Trophoblast cell (in vitro differentiated cells and primary cell): Measurements from ENCODE around the gene SIK3.

ENCODE experiments used
- DNase-seq, 2 donors: peaks; one replicate each; pipeline ENCODE4 v3.0.0-alpha.2; 2016
- H2AFZ ChIP-seq: 2 replicates; pipeline ENCODE4 v1.6.1; 2013; ENCODE audit warnings: low read length, moderate library complexity, mild to moderate bottlenecking; ENCODE audit not compliant: insufficient read depth, poor library complexity
- H2AK5ac ChIP-seq: 2 replicates; pipeline ENCODE4 v1.6.1; 2013; ENCODE audit warnings: mild to moderate bottlenecking, low read length
- H2BK120ac ChIP-seq: 2 replicates; pipeline ENCODE4 v1.6.1; 2013; ENCODE audit warnings: low read length, mild to moderate bottlenecking, moderate library complexity; ENCODE audit not compliant: insufficient read depth, poor library complexity
- H2BK12ac ChIP-seq: 2 replicates; pipeline ENCODE4 v1.6.1; 2013; ENCODE audit warnings: mild to moderate bottlenecking, low read length, moderate library complexity
- H2BK5ac ChIP-seq: 2 replicates; pipeline ENCODE4 v1.6.1; 2013; ENCODE audit warnings: low read length, low read depth, moderate library complexity, mild to moderate bottlenecking; ENCODE audit not compliant: poor library complexity
- H3K14ac ChIP-seq: 2 replicates; pipeline ENCODE4 v1.6.1; 2013; ENCODE audit warnings: mild to moderate bottlenecking, low read length
- H3K18ac ChIP-seq: 2 replicates; pipeline ENCODE4 v1.6.1; 2013; ENCODE audit warnings: mild to moderate bottlenecking, low read length
- H3K23ac ChIP-seq: 2 replicates; pipeline ENCODE4 v1.6.1; 2013; ENCODE audit warnings: low read length
- H3K27ac ChIP-seq: 2 replicates; pipeline ENCODE4 v1.5.1; 2013; ENCODE audit warnings: low read depth, mild to moderate bottlenecking, inconsistent platforms, low read length, moderate library complexity
- H3K27me3 ChIP-seq: 2 replicates; pipeline ENCODE4 v1.6.1; 2013; ENCODE audit warnings: inconsistent platforms, mild to moderate bottlenecking, low read length, moderate library complexity; ENCODE audit not compliant: insufficient read depth
- H3K36me3 ChIP-seq, 2 experiments: 1 replicate in 1 of 2; 2 replicates in 1 of 2; pipeline ENCODE4 v1.6.1; 2013; ENCODE audit warnings: low read length in 2 of 2, mild to moderate bottlenecking in 2 of 2, moderate library complexity in 1 of 2; ENCODE audit not compliant: insufficient read depth in 2 of 2, control insufficient read depth in 1 of 2
- H3K4ac ChIP-seq: 2 replicates; pipeline ENCODE4 v1.6.1; 2013; ENCODE audit warnings: low read depth, mild to moderate bottlenecking, low read length, moderate library complexity
- H3K4me1 ChIP-seq, 2 experiments: 1 replicate in 1 of 2; 2 replicates in 1 of 2; pipeline ENCODE4 v1.6.1; 2013; ENCODE audit warnings: low read length in 2 of 2, mild to moderate bottlenecking in 2 of 2, moderate library complexity in 1 of 2; ENCODE audit not compliant: insufficient read depth in 2 of 2, control insufficient read depth in 1 of 2
- H3K4me2 ChIP-seq: 2 replicates; pipeline ENCODE4 v1.6.1; 2013; ENCODE audit warnings: inconsistent platforms, mild to moderate bottlenecking, low read length, moderate library complexity
- H3K4me3 ChIP-seq: 2 replicates; pipeline ENCODE4 v1.5.1; 2013; ENCODE audit warnings: mild to moderate bottlenecking, low read depth, low read length, inconsistent platforms
- H3K79me1 ChIP-seq: one replicate; pipeline ENCODE4 v1.6.1; 2013; ENCODE audit warnings: low read length
- H3K79me2 ChIP-seq: 2 replicates; pipeline ENCODE4 v1.6.1; 2013; ENCODE audit warnings: low read length, mild to moderate bottlenecking; ENCODE audit not compliant: control insufficient read depth, insufficient read depth, poor library complexity
- H3K9ac ChIP-seq: 2 replicates; pipeline ENCODE4 v1.6.1; 2013; ENCODE audit warnings: mild to moderate bottlenecking, low read length
- H3K9me3 ChIP-seq: 2 replicates; pipeline ENCODE4 v1.6.1; 2013; ENCODE audit warnings: low read depth, mild to moderate bottlenecking, control low read depth, inconsistent platforms, low read length; ENCODE audit not compliant: insufficient read depth
- H4K12ac ChIP-seq: 2 replicates; pipeline ENCODE4 v1.6.1; 2013; ENCODE audit warnings: low read depth, mild to moderate bottlenecking, low read length, moderate library complexity
- H4K8ac ChIP-seq: 2 replicates; pipeline ENCODE4 v1.6.1; 2013; ENCODE audit warnings: low read depth, mild to moderate bottlenecking, low read length, moderate library complexity
- H4K91ac ChIP-seq: one replicate; pipeline ENCODE4 v1.6.1; 2013; ENCODE audit warnings: low read depth, mild to moderate bottlenecking, low read length, moderate library complexity
- WGBS: extraction: QIAGEN DNeasy Blood & Tissue Kit; methylation state at CpG from one replicate; pipeline ENCODE4 v1.1.7; 2013; ENCODE audit warnings: missing lambda C conversion rate; ENCODE audit not compliant: insufficient read length, insufficient coverage; ENCODE audit errors: extremely low coverage; 5-methylcytosine and 5-hydroxymethylcytosine counted together

SIK3 gene

GRCh38 chr11:116946414-116946813 lies 151.8 kb downstream of the SIK3 start:
- no peak overlapping the region for H4K12ac ChIP-seq
- no peak overlapping the region for H2BK12ac ChIP-seq
- H2BK5ac ChIP-seq: no peak overlapping the region
- no peak overlapping the region for H3K4ac ChIP-seq
- H2BK120ac ChIP-seq: no peak overlapping the region
- H2AK5ac ChIP-seq: no peak overlapping the region
- no peaks in the 10 kb centered on the region for H3K9me3 ChIP-seq
- no peak overlapping the region for H3K9ac ChIP-seq
- H3K79me1 ChIP-seq: no peaks in the 10 kb centered on the region
- H3K14ac ChIP-seq: no peak overlapping the region
- no peak overlapping the region for H3K4me3 ChIP-seq
- H3K4me2 ChIP-seq: no peak overlapping the region
- DNase-seq: no peak
- no peaks in the 10 kb centered on the region for H3K79me2 ChIP-seq
- no peak overlapping the region for H4K8ac ChIP-seq
- peaks cover 0 to 3% of the 10 kb centered on the region in 2 experiments for H3K4me1 ChIP-seq
- peaks cover 3% of the 10 kb centered on the region in 2 experiments for H3K36me3 ChIP-seq
- H3K23ac ChIP-seq: no peak overlapping the region
- H4K91ac ChIP-seq: no peak overlapping the region
- no peak overlapping the region for H3K27ac ChIP-seq
- no peak overlapping the region for H3K18ac ChIP-seq
- no peak overlapping the region for H2AFZ ChIP-seq
- WGBS: no CpG with 5 or more reads among the region's 3 CpGs
- H3K27me3 ChIP-seq: no peaks in the 10 kb centered on the region

- no peak overlapping the region for H2AK5ac ChIP-seq
- H2BK120ac ChIP-seq: no peak overlapping the region
- no peak overlapping the region for H4K12ac ChIP-seq
- H3K4me3 ChIP-seq: no peak overlapping the region
- H3K23ac ChIP-seq: no peak overlapping the region
- no peak for DNase-seq
- H4K8ac ChIP-seq: no peak overlapping the region
- H2BK12ac ChIP-seq: no peak overlapping the region
- H3K14ac ChIP-seq: no peak overlapping the region
- no peak overlapping the region for H2AFZ ChIP-seq
- no peak overlapping the region for H3K18ac ChIP-seq
- H3K9ac ChIP-seq: no peak overlapping the region
- no peaks in the 10 kb centered on the region for H3K36me3 ChIP-seq
- H3K4ac ChIP-seq: no peak overlapping the region
- H3K27ac ChIP-seq: no peak overlapping the region
- H3K4me2 ChIP-seq: no peak overlapping the region
- H3K9me3 ChIP-seq: no peaks in the 10 kb centered on the region
- H3K4me1 ChIP-seq: peaks cover 0 to 3% of the 10 kb centered on the region in 2 experiments
- no peaks in the 10 kb centered on the region for H3K79me2 ChIP-seq
- H2BK5ac ChIP-seq: no peak overlapping the region
- no peaks in the 10 kb centered on the region for H3K27me3 ChIP-seq
- H4K91ac ChIP-seq: no peak overlapping the region
- no CpG with 5 or more reads among the region's 1 CpG for WGBS
- H3K79me1 ChIP-seq: no peaks in the 10 kb centered on the region
These were observed 158.7 kb downstream of the SIK3 start for GRCh38 chr11:116939499-116939898.

- Histone ChIP-seq H4K91ac (no peak overlapping the region), H3K4me2 (no peak overlapping the region), H3K79me2 (no peaks in the 10 kb centered on the region), H3K27ac (no peak overlapping the region), H3K18ac (no peak overlapping the region), H2AK5ac (no peak overlapping the region), H3K36me3 (no peaks in the 10 kb centered on the region), H3K9me3 (no peaks in the 10 kb centered on the region), H3K23ac (no peak overlapping the region), H2BK5ac (no peak overlapping the region), H3K9ac (no peak overlapping the region), H2BK120ac (no peak overlapping the region), H3K14ac (no peak overlapping the region), H3K4me1 (no peaks in the 10 kb centered on the region), H4K8ac (no peak overlapping the region), H2AFZ (no peak overlapping the region), H3K79me1 (no peaks in the 10 kb centered on the region), H3K27me3 (no peaks in the 10 kb centered on the region), H4K12ac (no peak overlapping the region), H3K4ac (no peak overlapping the region), H3K4me3 (no peak overlapping the region), H2BK12ac (no peak overlapping the region)
- DNase-seq: peak in 1 of 2 donors; percentile 29
- no CpG with 5 or more reads among the region's 2 CpGs for WGBS
These were observed 159.7 kb downstream of the SIK3 start for GRCh38 chr11:116938471-116939070.

- Histone ChIP-seq H2BK5ac (no peak overlapping the region), H3K27me3 (no peaks in the 10 kb centered on the region), H3K4me1 (no peaks in the 10 kb centered on the region), H3K4ac (no peak overlapping the region), H2AK5ac (no peak overlapping the region), H3K9ac (no peak overlapping the region), H3K79me2 (no peaks in the 10 kb centered on the region), H3K4me3 (no peak overlapping the region), H2AFZ (no peak overlapping the region), H3K27ac (no peak overlapping the region), H2BK120ac (no peak overlapping the region), H4K8ac (no peak overlapping the region), H3K9me3 (no peaks in the 10 kb centered on the region), H3K79me1 (no peaks in the 10 kb centered on the region), H3K36me3 (no peaks in the 10 kb centered on the region), H3K14ac (no peak overlapping the region), H4K12ac (no peak overlapping the region), H2BK12ac (no peak overlapping the region), H4K91ac (no peak overlapping the region), H3K18ac (no peak overlapping the region), H3K23ac (no peak overlapping the region), H3K4me2 (no peak overlapping the region)
- WGBS: no CpG with 5 or more reads among the region's 3 CpGs
- no peak for DNase-seq
These were observed 161.3 kb downstream of the SIK3 start for GRCh38 chr11:116936754-116937446.
